ENCODE measurements around the gene LSMEM2.

GRCh38 chr3:50333744-50334328 lies 54.9 kb downstream of the LSMEM2 start:
- TF ChIP-seq CTCF (IDR thresholded peaks at IDR 0.05) = no peak
- TF ChIP-seq POLR2A (IDR thresholded peaks at IDR 0.05) = no peak
- TF ChIP-seq POLR2AphosphoS5 (IDR thresholded peaks at IDR 0.05) = peak in 1 of 3 donors; percentile 56
